Activated CD8-positive, alpha-beta memory T cell treated with anti-CD3 and anti-CD28 coated beads, Interleukin-2, amount 50 U/mL, for 24 hours (primary cell): ENCODE data around the gene NT5C3A.
"Not testable (repeated sequence)": the region's sequence is repeated elsewhere in the genome, so short reads cannot be mapped to it uniquely, and the experiment has no call there.

Experiments used
- DNase-seq: peaks from one replicate; pipeline ENCODE4 v3.0.0-alpha.2; 2020; ENCODE audit errors: extremely low read depth

The NT5C3A gene

DNA sequence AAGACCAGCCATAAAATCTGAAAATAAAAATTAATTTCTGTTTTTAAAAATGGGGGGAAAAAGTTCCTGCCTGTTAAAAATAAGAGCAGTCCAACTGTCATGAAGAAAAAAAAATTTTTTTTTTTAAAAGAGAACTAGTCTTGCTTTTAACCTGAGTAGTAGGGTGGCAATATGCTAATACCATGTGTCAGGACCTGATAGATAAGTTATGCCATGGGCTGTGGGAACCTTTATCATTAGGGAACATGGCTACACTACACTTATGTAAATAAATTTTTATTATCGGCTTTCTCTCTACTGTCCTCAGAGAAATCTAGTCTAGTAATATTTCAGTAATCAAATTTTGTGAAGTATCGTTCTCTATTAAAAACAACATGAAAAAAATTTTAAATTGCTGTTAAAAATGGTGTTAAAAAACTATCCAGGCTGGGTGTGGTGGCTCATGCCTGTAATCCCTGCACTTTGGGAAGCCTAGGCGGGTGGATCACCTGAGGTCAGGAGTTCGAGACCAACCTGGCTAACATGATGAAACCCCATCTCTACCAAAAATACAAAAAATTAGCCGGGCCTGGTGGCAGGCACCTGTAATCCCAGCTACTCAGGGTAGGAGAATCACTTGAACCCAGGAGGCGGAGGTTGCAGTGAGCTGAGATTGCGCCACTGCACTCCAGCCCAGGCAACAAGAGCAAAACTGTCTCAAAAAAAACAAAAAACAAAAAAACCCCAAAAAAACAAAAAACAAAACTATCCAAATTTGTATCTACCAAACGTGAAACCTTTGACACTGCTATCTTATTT lies 20.7 kb downstream of the NT5C3A start:
- DNase-seq: no peak

DNA sequence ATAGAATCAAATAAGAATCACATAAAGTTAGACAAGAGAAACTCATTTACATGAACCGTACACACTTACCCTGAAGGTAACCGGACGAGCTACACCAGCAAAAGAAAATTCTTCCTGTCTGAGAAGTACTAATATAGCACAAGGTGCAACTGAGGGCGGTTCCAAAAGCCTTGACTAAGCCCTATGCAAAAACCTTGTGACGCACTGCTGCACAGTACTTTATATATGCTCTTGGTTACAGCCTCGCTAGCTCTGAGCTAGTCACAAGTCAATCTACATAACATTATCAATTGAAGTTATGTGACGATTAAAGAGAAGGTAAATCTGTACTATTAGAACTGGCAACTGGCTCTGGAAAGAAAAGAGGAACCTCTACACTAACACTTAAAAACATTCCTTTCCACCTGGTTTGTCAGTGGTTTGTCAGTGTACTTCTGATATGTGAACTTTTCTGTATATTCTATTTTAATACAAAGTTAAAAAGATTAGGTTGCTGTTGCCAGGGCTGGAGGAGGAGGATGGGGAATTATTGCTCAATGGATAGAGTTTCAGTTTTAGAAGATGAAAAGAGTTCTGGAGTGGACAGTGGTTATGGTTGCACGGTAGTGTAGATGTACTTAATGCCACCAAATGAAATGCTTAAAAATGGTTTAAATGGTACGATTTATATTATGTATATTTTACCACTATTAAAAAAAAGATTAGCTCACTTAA lies 21.6 kb downstream of the NT5C3A start:
- peak; percentile 13 for DNase-seq

DNA sequence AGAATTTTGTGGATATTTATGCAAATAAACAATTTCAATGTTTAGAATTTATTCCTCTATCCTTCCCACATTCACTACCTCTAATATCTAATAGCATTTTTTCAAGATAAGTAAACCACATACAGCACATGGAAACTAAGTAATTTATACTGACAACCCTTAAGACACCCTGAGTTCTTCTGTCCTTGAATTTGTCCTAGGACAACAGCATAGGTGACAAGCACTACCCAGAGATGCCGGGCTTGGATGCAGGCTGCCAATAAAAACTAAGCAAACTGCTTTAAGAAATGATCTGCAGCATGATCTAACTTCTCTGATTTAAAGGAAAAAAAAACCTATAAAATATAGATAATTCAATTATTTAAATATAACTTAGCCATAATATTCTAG lies 22.7 kb downstream of the NT5C3A start:
- DNase-seq: no peak

DNA sequence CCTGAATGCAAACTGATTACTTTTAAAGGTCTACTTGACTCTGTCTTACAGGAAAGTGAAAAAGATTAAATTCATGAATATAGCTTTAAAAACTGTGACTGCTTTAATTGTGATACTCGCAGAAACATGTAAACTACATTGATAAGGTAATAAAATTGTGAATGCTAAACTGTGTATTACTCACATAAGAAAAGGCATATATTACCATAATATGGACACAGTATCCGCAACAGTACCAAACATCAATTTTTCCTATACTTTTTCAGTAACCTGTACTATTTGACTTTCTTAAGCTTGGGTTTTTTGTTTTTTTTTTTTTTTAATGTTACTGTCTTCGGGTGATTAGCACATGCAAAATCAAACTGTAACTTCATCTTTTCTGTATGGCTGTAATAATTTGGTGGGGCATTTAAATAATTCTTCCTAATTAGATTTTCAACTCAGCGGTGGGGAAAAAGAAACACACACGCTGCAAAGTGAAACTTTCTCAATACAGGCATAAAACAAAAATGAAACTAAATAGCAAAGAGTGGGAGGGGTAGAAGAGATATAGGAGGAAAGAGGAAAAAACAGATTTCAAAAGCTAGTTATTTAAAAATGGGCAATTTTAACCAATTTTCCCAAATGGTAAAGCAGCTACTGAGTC lies 23.2 kb downstream of the NT5C3A start:
- no peak for DNase-seq

DNA sequence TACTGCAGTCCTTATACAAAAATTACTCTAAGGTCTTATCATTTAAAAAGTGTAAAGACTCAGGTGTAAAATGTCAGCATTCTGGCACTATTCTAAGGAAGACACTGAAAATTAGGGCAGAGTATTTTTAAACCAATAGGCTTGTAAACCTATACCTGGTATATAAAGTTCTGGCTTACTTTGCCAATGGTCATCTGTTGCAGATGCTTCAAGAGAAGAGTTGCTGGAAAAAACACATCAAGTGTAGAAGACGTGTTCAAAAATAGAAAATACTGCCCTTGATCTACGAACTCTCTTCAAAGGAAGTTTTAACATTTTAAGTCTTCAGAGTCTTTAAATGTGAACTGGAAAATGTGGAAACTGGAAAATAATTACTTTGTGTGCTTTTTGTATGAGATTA lies 23.9 kb downstream of the NT5C3A start:
- DNase-seq: no peak

DNA sequence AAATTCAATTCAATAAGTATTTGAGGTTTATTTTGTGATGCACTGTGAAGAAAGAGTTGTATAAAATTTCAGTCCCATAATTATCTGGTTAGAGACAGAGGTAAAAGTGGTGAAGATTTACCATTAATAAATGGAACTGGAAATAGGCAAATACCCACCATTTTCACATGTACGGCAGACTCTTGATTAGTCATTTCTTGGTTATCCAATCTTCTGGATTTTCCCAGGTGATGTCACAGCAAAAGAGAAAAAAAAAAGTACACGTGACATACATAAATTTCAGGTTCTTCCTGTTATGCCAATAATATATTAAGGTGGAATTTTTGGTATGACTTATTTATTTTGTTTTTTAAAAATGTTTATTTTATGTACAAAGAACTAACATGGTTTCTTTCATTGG lies 26.8 kb downstream of the NT5C3A start:
- DNase-seq: no peak

DNA sequence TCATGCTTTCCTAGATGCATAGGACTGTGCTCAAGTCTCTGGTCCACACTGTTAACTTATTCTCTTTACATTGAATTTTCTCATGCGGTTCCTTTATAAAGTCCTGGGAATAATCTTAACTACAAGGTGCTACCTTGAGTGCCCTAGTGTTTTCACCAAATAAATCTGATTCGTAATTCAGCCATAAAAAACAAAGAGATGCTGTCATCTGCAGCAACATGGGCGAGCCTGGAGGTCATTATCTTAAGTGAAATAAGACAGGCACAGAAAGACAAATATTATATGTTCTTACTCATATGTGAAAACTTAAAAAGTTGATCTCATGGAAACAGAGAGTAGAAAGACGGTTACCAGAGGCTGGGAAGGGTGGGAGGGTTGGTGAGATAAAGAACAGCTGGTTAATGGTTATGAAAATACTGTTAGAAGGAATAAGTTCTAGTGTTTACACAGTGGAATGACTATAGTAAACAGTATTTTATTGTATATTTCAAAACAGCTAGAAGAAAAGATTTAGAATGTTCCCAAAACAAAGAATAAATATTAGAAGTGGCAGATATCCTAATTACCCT lies 38.3 kb downstream of the NT5C3A start:
- DNase-seq: no peak

DNA sequence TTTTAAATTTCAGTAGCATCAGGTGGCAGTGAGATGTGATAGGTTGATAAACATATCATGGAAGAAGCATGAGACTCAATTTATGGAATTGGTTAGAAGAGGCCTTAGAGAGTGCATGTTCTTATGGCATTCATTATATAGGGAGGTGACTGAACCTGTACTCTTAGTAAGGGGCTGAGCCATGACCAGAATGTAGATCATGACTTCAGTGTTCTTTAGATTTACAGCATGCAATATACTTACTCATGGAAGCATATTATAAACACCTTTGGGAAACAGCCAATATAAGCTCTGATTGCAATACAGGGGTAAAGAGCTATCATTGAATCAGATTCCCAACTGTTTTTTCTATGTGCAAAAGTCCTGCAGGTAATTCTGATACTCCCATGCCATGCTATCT lies 50.2 kb downstream of the NT5C3A start:
- DNase-seq: no peak

DNA sequence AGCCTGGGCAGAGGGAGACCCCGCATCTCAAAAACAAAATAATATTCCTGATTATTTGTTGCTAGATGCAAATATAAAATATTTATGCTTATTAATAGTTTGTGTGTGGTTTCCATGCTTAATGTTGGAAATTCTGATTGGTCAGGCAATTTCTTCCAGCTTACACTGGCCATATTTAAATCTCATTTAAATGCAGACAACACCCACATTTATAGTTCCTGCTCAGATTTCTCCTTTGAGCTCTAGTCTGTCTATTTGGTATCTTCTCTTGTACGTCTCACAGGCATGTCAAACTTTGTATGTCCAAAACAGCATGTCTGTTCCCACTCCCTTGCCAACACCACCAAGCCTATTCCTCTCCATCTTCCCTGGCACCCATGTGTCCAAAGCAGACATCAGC lies 52.8 kb downstream of the NT5C3A start:
- no peak for DNase-seq

DNA sequence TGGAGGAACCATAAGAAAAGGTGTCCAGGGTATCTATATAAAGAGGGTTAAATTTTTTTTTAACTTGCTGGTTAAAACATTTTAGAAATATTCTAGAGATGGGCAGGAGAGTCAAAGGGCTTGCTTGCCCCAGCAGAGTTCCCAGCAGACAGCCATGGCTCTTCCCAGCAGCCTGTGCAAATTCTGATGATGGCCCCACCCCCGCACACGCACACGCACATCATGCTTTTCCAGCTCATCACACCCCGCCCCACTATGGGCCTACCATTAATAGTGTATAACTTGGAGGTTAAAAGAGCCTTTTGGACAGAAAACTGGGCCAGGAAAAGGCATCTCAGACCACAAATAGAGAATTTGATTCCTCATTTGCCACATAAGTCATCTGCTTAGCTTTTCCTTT lies 56.9 kb downstream of the NT5C3A start:
- not testable (repeated sequence) for DNase-seq

DNA sequence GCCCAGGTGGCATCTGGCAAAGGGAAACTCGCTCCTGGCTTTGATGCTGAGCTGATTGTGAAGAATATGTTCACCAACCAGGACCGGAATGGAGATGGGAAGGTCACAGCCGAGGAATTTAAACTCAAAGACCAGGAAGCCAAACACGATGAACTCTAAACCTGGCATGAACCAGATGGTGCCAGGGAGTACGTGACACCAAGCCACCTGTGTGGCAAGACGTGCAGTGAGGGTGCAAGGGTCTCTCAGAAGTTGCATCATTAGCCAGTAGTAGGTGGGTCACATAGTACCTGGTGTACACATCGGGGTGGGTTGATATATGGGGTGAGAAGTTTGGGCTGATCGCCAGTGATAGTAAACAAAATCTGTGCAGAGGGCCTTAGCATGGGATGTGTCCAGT lies 57.4 kb downstream of the NT5C3A start:
- DNase-seq: not testable (repeated sequence)

DNA sequence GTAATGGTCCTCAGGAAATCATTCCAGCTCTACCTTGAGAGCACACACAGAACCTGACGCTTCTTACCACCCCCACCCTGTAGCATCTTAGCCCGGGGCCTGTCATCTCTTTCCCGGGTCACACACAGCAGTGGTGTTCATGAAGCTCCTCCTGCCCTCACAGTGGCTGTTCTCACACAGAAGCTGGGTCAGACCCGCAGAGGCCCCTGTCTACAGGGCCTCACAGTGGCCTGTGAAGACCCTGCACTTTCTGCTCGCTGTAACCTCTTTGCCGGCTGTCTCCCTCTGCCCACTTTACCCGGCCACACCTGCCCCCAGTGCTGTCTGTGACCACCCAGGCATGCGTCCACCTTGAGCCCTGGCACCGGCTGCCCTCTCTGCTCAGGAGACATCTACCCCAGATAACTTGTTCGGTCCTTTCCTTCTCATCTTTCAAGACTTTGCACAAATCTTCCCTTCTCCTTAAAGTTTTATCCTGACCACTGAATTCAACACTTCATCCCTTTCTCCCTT lies 58.4 kb downstream of the NT5C3A start:
- not testable (repeated sequence) for DNase-seq

DNA sequence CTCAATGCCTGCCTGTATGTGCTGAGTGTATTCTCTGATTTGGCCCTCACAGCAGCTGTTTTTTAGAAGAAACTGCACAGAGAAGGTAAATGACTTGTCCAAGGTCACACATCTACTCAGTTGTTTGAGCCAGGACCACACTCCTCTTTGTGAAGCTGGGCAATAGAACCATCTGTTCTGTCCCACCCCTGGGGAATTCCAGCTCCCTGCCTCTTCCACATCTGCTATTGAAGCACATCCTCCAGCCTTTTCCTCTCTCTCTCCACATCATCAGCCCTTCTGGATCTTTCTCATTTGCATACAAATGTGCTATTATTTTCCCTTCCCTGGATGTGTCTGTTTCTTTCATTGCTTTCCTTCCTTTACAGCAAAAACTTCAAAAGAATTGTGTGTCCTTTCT lies 59.5 kb downstream of the NT5C3A start:
- not testable (repeated sequence) for DNase-seq

DNA sequence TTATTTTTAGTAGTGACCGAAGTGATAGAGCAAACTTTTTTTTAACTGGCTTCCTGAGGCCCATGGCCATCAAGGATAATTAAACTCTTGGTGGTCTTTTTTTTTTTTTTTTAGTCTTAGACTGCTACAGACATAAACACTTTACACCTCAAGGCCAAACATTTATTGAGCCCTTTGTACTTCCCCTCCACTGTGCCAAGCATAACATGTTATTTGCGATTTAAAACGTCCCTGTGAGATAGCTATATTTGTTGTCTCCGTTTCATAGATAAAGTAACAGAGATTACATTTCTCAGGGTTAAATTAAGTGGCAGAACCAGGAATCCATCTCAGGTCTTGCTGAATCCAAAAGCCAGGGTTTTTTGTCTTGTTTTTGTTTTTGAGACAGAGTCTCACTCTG lies 63.2 kb downstream of the NT5C3A start:
- not testable (repeated sequence) for DNase-seq

DNA sequence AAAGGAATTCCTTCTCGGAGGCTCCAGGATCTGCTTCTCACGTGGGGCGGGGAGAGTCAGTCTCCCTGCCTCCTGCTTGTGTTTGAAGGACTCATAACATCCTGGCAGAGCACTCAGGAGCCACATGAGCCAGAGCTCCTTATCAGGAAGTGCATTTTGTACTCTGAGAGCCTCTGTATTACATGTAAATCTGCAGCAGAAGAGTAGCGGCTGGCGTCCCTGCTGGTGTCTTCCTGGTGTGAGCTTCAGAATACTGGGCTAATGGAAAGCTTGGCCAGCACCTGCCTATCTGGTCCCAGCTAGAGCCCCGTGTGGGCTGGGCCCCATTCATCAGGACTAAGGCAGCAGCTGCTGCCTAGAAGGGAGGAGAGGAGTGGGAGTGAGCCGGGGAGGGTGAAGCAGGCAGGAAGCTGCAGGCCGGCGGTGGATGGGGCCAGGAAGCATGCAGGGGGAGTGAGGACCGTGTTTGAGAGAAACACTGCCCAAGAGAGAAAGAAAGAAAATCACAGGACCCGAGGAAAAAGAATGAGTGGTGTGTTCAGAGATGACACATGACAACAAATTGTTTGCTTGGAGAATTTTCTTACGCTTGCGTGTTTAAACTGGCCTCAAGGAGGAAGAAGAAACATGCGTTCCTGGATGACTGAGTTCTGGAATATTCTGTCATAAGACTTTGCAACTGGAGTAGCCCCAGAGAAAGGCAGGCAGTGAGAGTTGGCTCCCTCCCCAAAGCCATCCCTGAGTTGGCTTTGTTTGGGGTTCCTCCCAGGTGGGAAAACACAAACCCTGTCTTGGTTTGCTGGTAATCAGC lies 64.0 kb downstream of the NT5C3A start:
- not testable (repeated sequence) for DNase-seq

DNA sequence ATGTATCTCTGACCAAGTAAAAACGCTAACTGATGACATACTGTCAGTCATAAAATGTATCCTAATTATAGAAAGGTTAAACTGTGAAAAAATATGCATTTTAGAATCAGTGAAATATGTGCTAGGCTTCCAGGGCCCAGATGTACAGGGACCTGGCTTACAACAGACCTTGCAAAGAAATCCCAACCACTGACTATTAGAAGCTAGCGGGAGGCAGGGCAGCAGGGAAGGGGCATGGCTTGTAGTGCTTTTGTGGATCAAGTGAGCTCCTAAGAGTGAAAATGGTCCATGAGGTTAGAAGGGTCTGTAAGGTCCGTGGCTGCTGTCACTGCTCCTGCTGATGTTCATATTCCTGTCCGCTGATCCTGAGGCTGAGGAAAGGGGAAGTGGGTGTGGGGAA lies 64.6 kb downstream of the NT5C3A start:
- not testable (repeated sequence) for DNase-seq

DNA sequence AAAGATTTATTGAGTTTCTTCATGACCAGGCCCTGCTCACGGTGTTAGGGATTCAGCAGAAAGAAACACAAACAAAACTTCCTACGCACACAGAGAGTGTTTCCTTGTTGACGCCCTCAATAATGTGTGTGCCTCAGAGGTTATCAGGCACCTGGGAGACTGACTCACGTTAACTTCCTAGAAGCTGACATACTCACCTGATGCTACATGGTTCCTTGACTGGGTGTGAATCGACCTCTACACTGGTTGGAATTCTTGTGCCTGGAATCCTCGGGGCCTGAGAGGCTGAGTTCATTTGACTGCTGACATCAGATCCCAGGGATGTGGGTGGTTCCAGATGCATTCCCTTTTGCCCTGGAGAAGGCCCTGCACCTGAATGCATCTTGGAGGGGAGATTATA lies 69.8 kb downstream of the NT5C3A start:
- not testable (repeated sequence) for DNase-seq

DNA sequence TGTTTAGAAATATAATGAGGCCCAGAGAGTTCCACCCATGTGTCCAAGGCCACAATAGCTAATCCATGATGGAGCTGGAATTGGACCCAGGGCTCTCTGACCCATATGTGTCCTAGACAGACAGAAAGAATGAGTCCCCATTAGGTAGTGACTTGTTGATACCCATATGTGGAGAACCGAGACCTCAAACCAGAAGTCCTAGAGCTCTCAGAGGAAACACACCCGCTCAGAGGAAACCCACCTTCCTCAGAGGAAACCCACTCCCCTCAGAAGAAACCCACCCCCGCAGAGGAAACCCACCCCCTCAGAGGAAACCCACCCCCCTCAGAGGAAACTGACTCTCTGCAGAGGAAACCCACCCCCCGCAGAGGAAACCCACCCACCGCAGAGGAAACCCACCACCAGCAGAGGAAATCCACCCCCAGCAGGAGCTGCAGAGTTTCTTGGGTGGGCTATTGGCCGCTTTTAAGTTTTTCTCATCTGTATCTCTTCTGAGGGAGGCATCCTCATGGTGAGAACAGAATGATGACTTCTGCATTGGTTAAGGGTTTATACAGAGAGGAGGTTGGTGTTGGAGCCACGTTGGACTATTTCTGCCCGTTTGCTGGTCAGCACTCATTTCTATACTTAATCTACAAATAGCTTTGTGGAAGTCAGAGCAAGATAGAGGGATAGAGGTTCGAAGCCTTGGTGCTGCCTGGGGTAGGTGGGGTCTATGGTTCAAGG lies 70.4 kb downstream of the NT5C3A start:
- not testable (repeated sequence) for DNase-seq

DNA sequence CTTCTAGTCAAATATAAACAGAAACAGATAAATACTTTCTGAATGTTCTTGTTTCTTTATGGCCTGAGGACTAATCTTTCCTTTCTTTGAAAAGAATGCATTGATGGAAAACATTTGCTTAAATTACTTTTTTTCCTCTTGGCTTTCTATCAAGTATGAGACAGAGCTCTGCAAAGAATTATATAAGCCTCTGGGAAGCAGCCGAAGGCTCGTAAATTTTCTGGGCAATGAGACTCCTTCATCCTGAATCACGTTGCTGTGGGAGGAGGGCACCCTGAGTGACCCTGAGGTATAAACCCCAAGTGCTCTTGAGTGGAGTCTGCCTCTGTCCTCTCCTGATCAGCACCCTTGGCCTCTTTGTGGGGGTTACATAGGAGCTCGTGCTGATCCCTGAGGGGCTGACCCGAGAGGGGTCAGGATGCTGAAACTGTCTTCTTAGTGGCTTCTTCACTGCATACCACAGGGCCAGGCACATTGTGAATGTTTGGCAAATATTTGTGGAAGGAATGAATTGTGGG lies 71.4 kb downstream of the NT5C3A start:
- not testable (repeated sequence) for DNase-seq

DNA sequence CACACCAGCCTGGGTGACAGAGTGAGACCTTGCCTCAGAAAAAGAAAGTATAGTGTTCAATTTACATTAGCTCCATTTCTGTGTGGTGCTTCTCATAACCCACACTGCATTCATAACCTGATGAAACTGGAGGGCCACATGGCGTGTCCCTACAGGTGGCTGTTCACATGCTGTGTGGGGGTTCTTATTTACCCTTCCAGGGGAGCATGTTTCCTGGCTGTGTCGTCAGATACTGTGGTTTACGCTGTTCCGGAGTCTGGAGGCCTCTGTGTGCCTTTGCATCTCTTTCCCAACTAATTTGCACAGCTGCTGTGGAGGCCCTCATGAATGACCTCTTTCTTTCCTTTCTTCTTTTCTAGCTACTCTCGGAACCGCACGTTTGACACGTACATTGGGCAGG lies 74.4 kb downstream of the NT5C3A start:
- DNase-seq: not testable (repeated sequence)
